GM19023 (cell line): ENCODE data around the gene GPHN.
A peak's percentile ranks its signal among the peaks of the same experiment; 100 is the strongest.
"Not testable (repeated sequence)": the region's sequence is repeated elsewhere in the genome, so short reads cannot be mapped to it uniquely, and the experiment has no call there.

Experiments used
- ATAC-seq: cut with Tn5 transposase; IDR thresholded peaks from one replicate; pipeline ENCODE4 v1.9.1; 2021; ENCODE audit warnings: mild to moderate bottlenecking, moderate library complexity; ENCODE audit not compliant: unreplicated experiment

GPHN gene

DNA sequence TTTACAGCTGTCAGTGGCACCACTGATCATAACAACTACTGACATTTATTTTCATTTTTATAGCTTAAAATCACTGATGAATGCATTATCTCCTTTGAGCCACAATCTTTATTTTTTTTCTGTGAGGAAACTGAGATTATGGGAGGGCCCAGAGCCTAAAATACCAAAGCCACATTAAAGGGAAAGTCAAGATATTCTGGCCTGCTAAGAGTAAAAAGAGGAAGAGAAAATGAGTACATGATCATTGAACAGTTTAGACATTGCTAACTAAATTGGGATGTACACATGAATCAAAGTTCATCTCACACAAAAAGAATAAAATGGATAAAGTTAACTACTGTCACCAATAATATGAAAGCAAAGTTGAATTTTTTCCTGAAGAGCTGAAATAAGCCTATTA lies 510.8 kb downstream of the GPHN start:
- peak; percentile 54 for ATAC-seq

DNA sequence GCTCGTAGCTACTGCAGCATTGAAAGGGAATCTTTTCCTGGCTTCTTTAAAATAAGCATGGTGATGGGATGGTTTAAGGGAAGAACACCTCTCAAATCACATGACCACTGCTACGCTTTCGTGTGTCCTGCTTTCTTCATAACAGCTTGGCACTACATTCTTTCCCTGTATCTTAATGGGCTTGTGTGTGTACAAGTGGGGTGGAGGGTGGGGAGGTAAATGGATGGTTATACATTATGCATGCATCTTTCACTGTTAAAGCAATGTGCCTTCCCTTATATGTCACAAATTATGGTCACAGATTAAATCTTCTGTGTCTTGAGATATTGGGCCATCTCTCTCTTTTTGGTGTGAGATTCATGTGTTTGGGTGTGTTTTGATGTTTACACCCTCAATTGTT lies 511.8 kb downstream of the GPHN start:
- ATAC-seq: no peak

GRCh38 chr14:67031920-67032774 lies 524.2 kb downstream of the GPHN start:
- ATAC-seq: no peak

DNA sequence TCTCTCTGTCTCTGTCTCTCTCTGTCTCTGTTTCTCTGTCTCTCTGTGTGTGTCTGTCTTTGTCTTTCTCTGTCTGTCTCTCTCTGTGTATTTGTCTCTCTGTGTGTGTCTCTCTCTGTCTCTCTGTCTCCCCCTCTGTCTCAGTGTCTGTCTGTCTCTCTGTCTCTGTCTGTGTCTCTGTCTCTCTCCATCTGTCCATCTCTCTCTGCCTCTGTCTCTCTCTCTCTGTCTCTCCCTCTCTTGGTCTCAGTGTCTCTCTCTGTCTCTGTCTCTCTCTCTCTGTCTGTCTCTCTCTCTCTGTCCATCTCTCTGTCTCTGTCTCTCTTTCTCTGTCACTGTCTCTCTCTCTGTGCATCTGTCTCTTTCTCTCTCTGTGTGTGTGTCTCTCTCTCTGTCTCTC lies 537.5 kb downstream of the GPHN start:
- ATAC-seq: no peak

GRCh38 chr14:67050896-67051295 lies 542.9 kb downstream of the GPHN start:
- no peak for ATAC-seq

DNA sequence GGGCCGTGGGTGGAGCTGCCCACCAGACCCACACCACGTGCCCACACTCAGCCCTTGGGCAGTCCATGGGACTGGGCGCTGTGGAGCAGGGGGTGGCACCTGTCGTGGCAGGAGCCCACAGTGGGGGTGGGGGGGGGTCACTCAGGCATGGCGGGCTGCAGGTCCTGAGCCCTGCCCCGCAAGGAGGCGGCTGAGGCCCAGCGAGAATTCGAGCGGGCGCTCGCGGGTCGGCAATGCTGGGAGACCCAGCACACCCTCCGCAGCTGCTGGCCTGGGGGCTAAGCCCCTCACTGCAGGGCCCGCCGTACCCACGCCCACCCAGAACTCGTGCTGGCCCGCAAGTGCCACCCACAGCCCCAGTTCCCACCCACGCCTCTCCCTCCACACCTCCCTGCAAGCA lies 548.7 kb downstream of the GPHN start:
- no peak for ATAC-seq

DNA sequence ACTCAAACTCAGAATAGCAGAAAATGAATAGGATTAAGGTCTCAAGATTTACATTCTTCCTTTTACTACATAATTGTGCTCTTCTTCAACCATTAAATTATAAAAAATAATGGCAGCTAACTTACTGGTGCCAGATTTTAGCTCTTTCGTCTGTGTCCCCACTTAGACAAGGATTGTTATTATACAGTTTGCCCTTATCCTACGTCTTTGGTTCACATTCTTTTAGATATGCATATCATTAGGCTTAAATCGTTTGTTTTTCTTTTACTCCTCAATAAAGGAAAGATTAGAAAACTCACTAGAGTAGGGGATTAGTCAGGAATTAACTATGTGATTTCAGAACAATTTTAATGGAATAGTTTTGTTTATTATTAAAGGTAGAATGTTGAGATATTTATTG lies 551.6 kb downstream of the GPHN start:
- ATAC-seq: no peak

DNA sequence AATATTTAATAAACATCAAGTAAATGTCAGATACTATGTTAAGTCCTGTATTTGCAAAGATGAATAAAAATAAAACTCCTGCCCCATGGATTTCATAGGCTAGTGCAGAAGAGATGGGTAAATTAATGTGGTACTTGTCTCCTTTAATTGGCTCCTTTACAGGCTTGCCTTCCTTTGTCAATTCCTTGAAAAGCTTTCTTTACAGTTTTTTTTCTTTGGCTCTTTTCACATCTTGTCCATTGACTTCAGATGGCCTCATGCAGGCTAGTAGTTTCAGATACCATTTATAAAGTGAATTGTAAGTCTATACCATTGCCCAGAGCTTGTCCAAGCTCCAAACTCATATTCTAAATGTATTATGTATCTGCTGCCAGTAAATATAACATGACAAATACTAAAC lies 552.6 kb downstream of the GPHN start:
- ATAC-seq: no peak

DNA sequence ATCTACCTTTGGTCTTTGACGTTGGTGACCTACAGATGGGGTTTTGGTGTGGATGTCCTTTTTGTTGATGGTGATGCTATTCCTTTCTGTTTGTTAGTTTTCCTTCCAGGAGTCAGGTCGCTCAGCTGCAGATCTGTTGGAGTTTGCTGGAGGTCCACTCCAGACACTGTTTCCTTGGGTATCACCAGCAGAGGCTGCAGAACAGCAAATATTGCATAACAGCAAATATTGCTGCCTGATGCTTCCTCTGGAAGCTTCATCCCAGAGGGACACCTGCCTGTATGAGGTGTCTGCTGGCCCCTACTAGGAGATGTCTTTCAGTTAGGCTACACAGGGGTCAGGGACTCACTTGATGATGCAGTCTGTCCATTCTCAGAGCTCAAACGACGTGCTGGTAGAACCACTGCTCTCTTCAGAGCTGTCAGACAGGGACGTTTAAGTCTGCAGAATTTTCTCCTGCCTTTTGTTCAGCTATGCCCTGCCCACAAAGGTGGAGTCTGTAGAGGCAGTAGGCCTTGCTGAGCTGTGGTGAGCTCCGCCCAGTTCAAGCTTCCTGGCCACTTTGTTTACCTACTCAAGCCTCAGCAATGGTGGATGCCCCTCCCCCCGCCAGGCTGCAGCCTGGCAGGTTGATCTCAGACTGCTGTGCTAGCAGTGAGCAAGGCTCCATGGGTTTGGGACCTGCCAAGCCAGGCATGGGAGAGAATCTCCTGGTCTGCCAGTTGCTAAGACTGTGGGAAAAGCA lies 559.3 kb downstream of the GPHN start:
- ATAC-seq: not testable (repeated sequence)

GRCh38 chr14:67068251-67068650 lies 560.3 kb downstream of the GPHN start:
- no peak for ATAC-seq

- ATAC-seq: no peak
Measured at GRCh38 chr14:67071506-67071905, 563.6 kb downstream of the GPHN start.

DNA sequence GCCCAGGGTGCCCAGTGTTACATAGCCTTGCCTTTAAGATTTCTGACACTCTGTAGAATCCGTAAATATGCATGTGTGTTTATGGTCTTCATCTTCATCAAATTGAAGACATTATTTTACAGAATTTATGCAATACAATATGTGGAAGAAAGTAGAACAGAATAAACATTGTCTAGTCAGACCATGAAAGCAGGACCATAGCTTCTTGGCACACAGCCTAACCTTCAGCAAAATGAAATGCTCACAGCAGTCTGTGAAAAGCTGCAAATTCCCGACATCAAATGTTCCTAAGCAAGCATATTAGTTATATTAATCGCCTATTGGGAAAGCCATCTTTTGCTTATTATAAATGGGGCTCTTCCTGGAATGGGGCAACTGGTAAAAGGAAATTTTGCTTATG lies 570.0 kb downstream of the GPHN start:
- no peak for ATAC-seq

GRCh38 chr14:67079846-67080245 lies 571.9 kb downstream of the GPHN start:
- ATAC-seq: no peak

- no peak for ATAC-seq
Measured at GRCh38 chr14:67108230-67108629, 600.3 kb downstream of the GPHN start.

- no peak for ATAC-seq
Measured at GRCh38 chr14:67111022-67111421, 603.1 kb downstream of the GPHN start.

- ATAC-seq: no peak
Measured at GRCh38 chr14:67112344-67112743, 604.4 kb downstream of the GPHN start.

DNA sequence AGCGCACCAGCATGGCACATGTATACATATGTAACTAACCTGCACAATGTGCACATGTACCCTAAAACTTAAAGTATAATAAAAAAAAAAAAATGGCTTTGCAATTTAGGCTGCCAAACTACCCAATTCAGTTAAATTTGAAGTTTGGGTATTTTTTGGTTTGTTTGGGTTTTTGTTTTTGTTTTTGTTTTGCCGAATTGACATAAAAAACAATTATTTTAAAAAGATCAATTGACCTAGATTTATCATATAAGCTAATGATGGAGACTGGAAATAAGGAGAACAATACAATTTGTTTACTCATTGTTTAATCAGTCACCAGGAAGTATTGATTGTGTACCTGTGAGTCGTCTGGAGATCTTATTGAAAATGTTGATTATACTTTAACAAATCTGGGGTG lies 619.2 kb downstream of the GPHN start:
- ATAC-seq: no peak

- no peak for ATAC-seq
Measured at GRCh38 chr14:67129768-67130167, 621.8 kb downstream of the GPHN start.

GRCh38 chr14:67131691-67132090 lies 623.7 kb downstream of the GPHN start:
- no peak for ATAC-seq

GRCh38 chr14:67133144-67133543 lies 625.2 kb downstream of the GPHN start:
- no peak for ATAC-seq

DNA sequence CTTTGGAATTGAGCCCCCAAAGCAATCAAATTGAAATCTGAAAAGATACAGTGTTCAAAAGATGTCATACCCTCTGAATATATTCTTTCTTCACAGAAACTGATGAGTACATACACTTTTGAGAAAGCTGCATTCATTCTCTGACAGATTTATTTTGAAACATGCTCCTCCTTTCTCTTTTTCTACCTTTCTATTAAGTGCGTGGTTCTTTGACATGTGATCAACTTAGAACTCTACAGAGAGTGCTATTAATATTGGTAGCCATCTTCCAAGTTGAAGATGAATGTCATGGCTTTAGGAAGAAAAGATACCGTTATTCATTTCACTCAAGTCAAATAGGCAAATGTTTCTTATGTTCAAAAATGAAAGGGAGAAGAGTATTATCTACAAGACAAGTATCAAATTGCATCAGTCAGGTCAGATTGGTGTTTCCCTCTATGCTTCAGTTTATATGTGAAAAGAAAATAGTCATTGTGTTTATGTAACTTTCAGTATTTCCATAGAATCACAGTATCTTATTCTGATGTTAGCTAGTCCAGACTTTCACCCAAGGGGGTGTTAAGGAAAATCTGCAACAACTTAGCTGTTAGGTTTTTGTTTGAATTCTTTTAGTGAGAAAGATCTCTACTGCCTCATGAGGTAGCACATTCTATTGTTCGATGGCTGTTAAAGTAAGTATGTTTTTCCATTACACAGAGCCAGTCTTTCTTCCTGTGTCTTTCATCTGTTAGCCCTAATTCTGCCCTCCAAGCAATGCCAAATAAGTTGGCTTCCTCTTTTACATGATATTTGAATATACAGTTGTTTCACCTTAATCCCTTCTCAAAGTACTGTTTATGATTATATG lies 625.9 kb downstream of the GPHN start:
- no peak for ATAC-seq
